HepG2 (cell line): ENCODE measurements around the gene POU3F3. TPM values are rescaled to one million over a fixed set of nuclear protein-coding genes. Genes with fewer than 3 reads are reported as not detected.

Experiments used
- ATAC-seq: fragments of 200-7000 bp; cut with Tn5 transposase; 3 replicates; pipeline ENCODE4 v1.9.1; 2020; ENCODE audit warnings: mild to moderate bottlenecking, moderate library complexity
- BruUV-seq: library from RNA; stranded (reverse); fragments of 400-500 nt; replicated peaks from 2 replicates; lab custom pipeline; 2021; lab: Mats Ljungman, UMichigan
- CTCF ChIA-PET: fragments of 300-600 bp; formaldehyde crosslinking; extraction: SDS; loops from one replicate; lab custom pipeline; 2021; ENCODE audit warnings: low total read pairs, inconsistent platforms, low intra/inter-chr PET ratio; lab: Yijun Ruan, JAX
- POLR2A ChIA-PET: fragments of 350-600 bp; sonication (Branson Sonifier 250); formaldehyde crosslinking; loops from one replicate; lab custom pipeline; 2020; ENCODE audit warnings: antibody characterized with exemption, inconsistent platforms; lab: Yijun Ruan, JAX
- DNase-seq: peaks from one replicate; pipeline ENCODE4 v3.0.0-alpha.2; 2015; ENCODE audit warnings: low spot score
- FAIRE-seq: peaks from 3 replicates; lab custom pipeline; 2011; peaks lifted over from hg19 to GRCh38; lab: Jason Lieb, UNC
- H2AFZ ChIP-seq: one replicate; pipeline ENCODE4 v1.6.1; 2011; ENCODE audit warnings: low read length, inconsistent platforms
- H3K27ac ChIP-seq: fragments of 300-600 bp; 3 replicates; pipeline ENCODE4 v1.8.0; 2011; ENCODE audit warnings: mixed run types, mild to moderate bottlenecking, mixed read lengths, low read length, inconsistent platforms; ENCODE audit not compliant: insufficient read depth; ENCODE audit errors: extremely low read length
- H3K27me3 ChIP-seq, 2 experiments: fragments of 200-600 bp in 1 of 2; 2 replicates in 1 of 2; 3 replicates in 1 of 2; pipeline versions ENCODE4 v1.6.0 to v1.8.0; 2011; ENCODE audit warnings: low read length in 2 of 2, mild to moderate bottlenecking in 2 of 2, moderate library complexity in 2 of 2, inconsistent platforms in 1 of 2; ENCODE audit not compliant: insufficient read depth in 2 of 2, control insufficient read depth in 1 of 2
- H3K36me3 ChIP-seq, 2 experiments: fragments of 200-600 bp in 1 of 2; replicated peaks in 1 of 2; 2 replicates in 1 of 2; 3 replicates in 1 of 2; pipeline versions ENCODE4 v1.5.1 to v1.8.0; 2011; ENCODE audit warnings: low read length in 2 of 2, inconsistent platforms in 1 of 2; ENCODE audit not compliant: insufficient read depth in 2 of 2, control insufficient read depth in 1 of 2
- H3K4me1 ChIP-seq: 2 replicates; pipeline ENCODE4 v1.5.1; 2012; ENCODE audit warnings: low read length, inconsistent platforms; ENCODE audit not compliant: insufficient read depth
- H3K4me2 ChIP-seq: 2 replicates; pipeline ENCODE4 v1.6.0; 2011; ENCODE audit warnings: low read depth, low read length, inconsistent platforms
- H3K4me3 ChIP-seq, 3 experiments: fragments of 200-600 bp in 1 of 3; sonication (generic), shearing (Covaris generic) in 1 of 3; replicated peaks in 1 of 3; 2 replicates each; pipeline ENCODE4 v1.5.1; 2011 to 2016; ENCODE audit warnings: low read length in 3 of 3, inconsistent platforms in 2 of 3, low read depth in 2 of 3, mild to moderate bottlenecking in 2 of 3, control low read depth in 1 of 3, mixed read lengths in 1 of 3; ENCODE audit not compliant: insufficient read depth in 1 of 3
- H3K79me2 ChIP-seq: one replicate; pipeline ENCODE4 v1.6.1; 2011; ENCODE audit warnings: low read length, inconsistent platforms; ENCODE audit not compliant: insufficient read depth
- H3K9ac ChIP-seq: 2 replicates; pipeline ENCODE4 v1.6.0; 2011; ENCODE audit warnings: mild to moderate bottlenecking, low read depth, low read length, inconsistent platforms; ENCODE audit not compliant: insufficient read depth
- H3K9me3 ChIP-seq: 2 replicates; pipeline ENCODE4 v1.5.1; 2012; ENCODE audit warnings: mild to moderate bottlenecking, low read length
- H4K20me1 ChIP-seq: 2 replicates; pipeline ENCODE4 v1.6.0; 2011; ENCODE audit warnings: inconsistent platforms, mild to moderate bottlenecking, low read length, moderate library complexity; ENCODE audit not compliant: insufficient read depth
- JUN ChIP-seq: sonication (generic); formaldehyde crosslinking; IDR thresholded peaks from 2 replicates; pipeline ENCODE4 v1.4.0; 2020; ENCODE audit warnings: mild to moderate bottlenecking, missing genetic modification reagents
- RNF219 ChIP-seq: sonication (generic); formaldehyde crosslinking; IDR thresholded peaks from 2 replicates; pipeline ENCODE4 v1.5.0; 2020; ENCODE audit warnings: mild to moderate bottlenecking, missing genetic modification reagents
- TBL1XR1 ChIP-seq: fragments of 150-350 bp; IDR thresholded peaks from 2 replicates; pipeline ENCODE4 v1.6.1; 2014; ENCODE audit warnings: borderline replicate concordance, low read length; ENCODE audit not compliant: partially characterized antibody
- TCF12 ChIP-seq, 2 experiments: fragments of 450-650 bp in 1 of 2; sonication (generic) in 1 of 2; formaldehyde crosslinking in 1 of 2; IDR thresholded peaks; 2 replicates each; pipeline versions ENCODE4 v1.6.1 to v1.8.0; 2017 to 2022; ENCODE audit warnings: antibody characterized with exemption in 1 of 2, mild to moderate bottlenecking in 1 of 2, missing genetic modification reagents in 1 of 2, moderate library complexity in 1 of 2
- ZBTB8A ChIP-seq: sonication (generic); formaldehyde crosslinking; IDR thresholded peaks from 2 replicates; pipeline ENCODE4 v1.4.0; 2020; ENCODE audit warnings: mild to moderate bottlenecking, low read depth, missing genetic modification reagents, borderline replicate concordance
- ZHX2 ChIP-seq, 2 experiments: sonication (generic) in 1 of 2; formaldehyde crosslinking in 1 of 2; IDR thresholded peaks; 2 replicates each; pipeline versions ENCODE4 v1.6.1 to v1.9.0; 2014 to 2022; ENCODE audit warnings: antibody characterized with exemption in 1 of 2, borderline replicate concordance in 1 of 2, inconsistent platforms in 1 of 2, low read depth in 1 of 2, missing genetic modification reagents in 1 of 2
- ZNF513 ChIP-seq: sonication (generic); formaldehyde crosslinking; conservative IDR thresholded peaks from 2 replicates; pipeline ENCODE4 v1.5.0; 2020; ENCODE audit warnings: missing genetic modification reagents
- ZNF800 ChIP-seq: sonication (generic); formaldehyde crosslinking; IDR thresholded peaks from 2 replicates; pipeline ENCODE4 v1.4.0; 2020; ENCODE audit warnings: missing genetic modification reagents
- WGBS: methylation state at CpG from one replicate; pipeline ENCODE4 v1.1.6; 2017; ENCODE audit warnings: low lambda C conversion rate; 5-methylcytosine and 5-hydroxymethylcytosine counted together
- in situ Hi-C: cut with HindIII; loops from 2 replicates; pipeline ENCODE4 v1.10.0; 2017; ENCODE audit warnings: low pct_unique_long_range_greater_than_20kb; ENCODE audit not compliant: extremely low pct_ligation_motif_present
- intact Hi-C: fragments of 100-400 bp; cut with micrococcal nuclease; formaldehyde crosslinking; loops from one replicate; pipeline ENCODE4 v1.10.0; 2022; ENCODE audit not compliant: unreplicated experiment
- polyA plus RNA-seq, 8 experiments: library from polyadenylated mRNA; depleted of rRNA in 3 of 8; stranded (reverse) in 7 of 8; unstranded in 1 of 8; fragments of >200 nt; fragmentation: Illumina TruSeq in 4 of 8; extraction: Trizol in 4 of 8; gene quantifications; 2 replicates each; pipeline versions ENCODE4 v1.2.1 to v1.2.3, GENCODE V29; 2011 to 2016; ENCODE audit warnings: low read depth in 4 of 8, missing spikeins in 1 of 8, mixed read lengths in 1 of 8; ENCODE audit not compliant: insufficient read depth in 1 of 8
- total RNA-seq, 5 experiments: library from RNA; depleted of rRNA; stranded (reverse); fragments of >200 nt; fragmentation: Illumina TruSeq; extraction: Trizol; gene quantifications; 2 replicates each; pipeline ENCODE4 v1.2.3, GENCODE V29; 2016; ENCODE audit warnings: low read depth in 1 of 5

POU3F3 gene
- total and polyA plus RNA-seq, 2 of the 13 experiments (the other 11 are each of a cell fraction or from before 2014, with no cell fraction given) = not detected

GRCh38 chr2:104863146-104863467, 9.2 kb downstream of the POU3F3 start (continued):
- no peak for TF ChIP-seq TCF12 (IDR thresholded peaks at IDR 0.05)
- no peak for TF ChIP-seq TCF12 (CRISPR knock-in tag; IDR thresholded peaks at IDR 0.05)
- TF ChIP-seq ZBTB8A (CRISPR knock-in tag) = no peak

DNA sequence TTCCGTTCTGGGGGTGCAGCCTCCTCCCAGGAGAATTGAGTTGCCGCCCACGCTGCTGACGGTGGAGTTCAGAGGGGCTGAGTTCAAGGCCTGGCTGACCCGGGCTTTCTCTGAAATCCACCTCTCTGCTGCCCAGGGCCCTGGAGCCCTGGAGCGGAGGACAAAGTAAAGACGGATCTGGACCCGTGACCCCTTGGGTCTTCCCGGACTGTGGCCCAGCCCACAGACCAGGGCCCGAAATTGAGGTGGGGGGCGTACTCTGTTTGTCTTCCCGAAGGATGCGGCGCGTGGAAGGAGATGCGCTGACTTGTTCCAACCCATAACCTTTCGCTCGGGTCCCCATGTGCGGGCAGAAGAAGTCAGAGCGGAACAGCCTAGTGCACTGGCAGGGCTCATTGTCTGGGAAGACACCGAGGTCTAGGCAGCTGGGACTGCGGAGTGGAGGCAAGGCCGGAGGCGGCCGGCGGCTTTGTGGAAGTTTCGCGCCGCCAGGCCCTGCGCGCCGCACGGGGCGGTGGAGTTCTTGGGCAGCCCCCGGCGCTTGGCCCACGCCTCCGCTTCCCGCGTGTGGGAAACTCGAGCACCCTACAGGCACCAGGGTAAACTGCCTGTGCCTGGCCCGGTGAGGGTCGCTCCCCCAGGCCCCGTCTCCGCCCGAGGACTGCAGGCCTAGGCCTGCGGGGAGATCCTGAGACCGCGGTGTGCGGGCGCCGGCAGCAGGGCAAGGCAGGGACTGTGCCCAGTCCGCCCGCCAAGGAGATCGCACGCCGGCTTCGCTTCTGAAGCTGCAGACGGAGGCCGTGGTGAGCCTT, 9.8 kb downstream of the POU3F3 start:
- ATAC-seq (no peak; the same call in 2 of the 3 replicates), DNase-seq (no peak), FAIRE-seq (no peak)
- no peak overlapping the region for H2AFZ ChIP-seq
- H3K79me2 ChIP-seq = no peaks in the 10 kb centered on the region
- WGBS = 53% methylated on average over 25 of the region's 60 CpGs
- CTCF ChIA-PET = no interaction called here
- in situ Hi-C loops (no loop called here), intact Hi-C loops (no loop called here)
- no peaks in the 10 kb centered on the region for H3K4me1 ChIP-seq
- peaks cover 21 to 91% of the 10 kb centered on the region in 2 experiments for H3K27me3 ChIP-seq
- no peaks in the 10 kb centered on the region for H3K36me3 ChIP-seq
- no peak overlapping the region for H3K4me3 ChIP-seq
- H3K9ac ChIP-seq = no peak overlapping the region
- no peak overlapping the region for H3K27ac ChIP-seq
- POLR2A ChIA-PET = no interaction called here
- no TSS peak for BruUV-seq
- no peaks in the 10 kb centered on the region for H4K20me1 ChIP-seq
- H3K9me3 ChIP-seq = no peaks in the 10 kb centered on the region
- no peak overlapping the region for H3K4me2 ChIP-seq
- TF ChIP-seq RNF219 (CRISPR knock-in tag) (no peak), ZHX2 (IDR thresholded peaks at IDR 0.05; ENCODE audit: low read depth) (no peak), ZHX2 (CRISPR knock-in tag; IDR thresholded peaks at IDR 0.05; ENCODE audit: borderline replicate concordance) (no peak), JUN (no peak), ZNF800 (CRISPR knock-in tag) (no peak), ZNF513 (CRISPR knock-in tag) (no peak), TBL1XR1 (no peak)
